WTC11 (cell line): ENCODE measurements around the gene AK9. TPM values are rescaled to one million over a fixed set of nuclear protein-coding genes. Genes with fewer than 3 reads are reported as not detected.

Experiments used
- ATAC-seq: fragments of 200-7000 bp; cut with Tn5 transposase; 2 replicates; pipeline ENCODE4 v1.10.0; 2021; ENCODE audit warnings: mild to moderate bottlenecking, moderate library complexity
- CTCF ChIA-PET: fragments of 300-600 bp; sonication (Branson Sonifier 250); formaldehyde crosslinking; loops from one replicate; lab custom pipeline; 2021; ENCODE audit warnings: antibody characterized with exemption; lab: Charles Lee
- POLR2A ChIA-PET: fragments of 350-600 bp; sonication (Branson Sonifier 250); formaldehyde crosslinking; loops from one replicate; lab custom pipeline; 2021; ENCODE audit warnings: antibody characterized with exemption; lab: Charles Lee
- DNase-seq: peaks from one replicate; pipeline ENCODE4 v3.0.0; 2021; ENCODE audit warnings: low spot score
- H3K27ac Mint-ChIP-seq: 2 replicates; pipeline ENCODE4 v1.8.0; 2021; ENCODE audit warnings: mixed read lengths
- H3K27me3 Mint-ChIP-seq: 2 replicates; pipeline ENCODE4 v1.8.0; 2021; ENCODE audit warnings: low read depth, mild to moderate bottlenecking, moderate library complexity, mixed read lengths
- H3K36me3 Mint-ChIP-seq: 2 replicates; pipeline ENCODE4 v1.8.0; 2021; ENCODE audit warnings: mixed read lengths
- H3K4me1 Mint-ChIP-seq: 2 replicates; pipeline ENCODE4 v1.8.0; 2022; ENCODE audit warnings: mixed read lengths
- H3K4me3 Mint-ChIP-seq: 2 replicates; pipeline ENCODE4 v1.8.0; 2021; ENCODE audit warnings: mild to moderate bottlenecking, moderate library complexity, mixed read lengths
- H3K9me3 Mint-ChIP-seq: 2 replicates; pipeline ENCODE4 v1.8.0; 2021; ENCODE audit warnings: mixed read lengths
- ESRRA ChIP-seq: sonication (generic); formaldehyde crosslinking; IDR thresholded peaks from 2 replicates; pipeline ENCODE4 v1.8.1; 2022; ENCODE audit warnings: mild to moderate bottlenecking, missing genetic modification reagents, borderline replicate concordance
- FOXP1 ChIP-seq: sonication (generic); formaldehyde crosslinking; IDR thresholded peaks from 2 replicates; pipeline ENCODE4 v1.8.0; 2022; ENCODE audit warnings: missing genetic modification reagents, mild to moderate bottlenecking, moderate library complexity, borderline replicate concordance
- GABPB1 ChIP-seq: sonication (generic); formaldehyde crosslinking; IDR thresholded peaks from 2 replicates; pipeline ENCODE4 v1.8.1; 2023; ENCODE audit warnings: mild to moderate bottlenecking, missing genetic modification reagents
- HMGA2 ChIP-seq: fragments of 250-450 bp; sonication (Bioruptor Pico); IDR thresholded peaks from 2 replicates; pipeline ENCODE4 v1.4.0; 2021; ENCODE audit warnings: mild to moderate bottlenecking, moderate library complexity
- JUN ChIP-seq: sonication (generic); formaldehyde crosslinking; IDR thresholded peaks from 2 replicates; pipeline ENCODE4 v1.8.0; 2023; ENCODE audit warnings: mild to moderate bottlenecking, missing genetic modification reagents
- MXD4 ChIP-seq: fragments of 250-450 bp; sonication (Bioruptor Pico); IDR thresholded peaks from 2 replicates; pipeline ENCODE4 v1.8.0; 2021; ENCODE audit warnings: mild to moderate bottlenecking, moderate library complexity, borderline replicate concordance
- NFYB ChIP-seq: sonication (generic); formaldehyde crosslinking; conservative IDR thresholded peaks from 2 replicates; pipeline ENCODE4 v1.8.0; 2022; ENCODE audit warnings: low read depth, missing genetic modification reagents
- RELA ChIP-seq: sonication (generic); formaldehyde crosslinking; IDR thresholded peaks from 2 replicates; pipeline ENCODE4 v1.8.1; 2022; ENCODE audit warnings: missing genetic modification reagents, mild to moderate bottlenecking, borderline replicate concordance
- SMAD4 ChIP-seq: sonication (generic); formaldehyde crosslinking; IDR thresholded peaks from 2 replicates; pipeline ENCODE4 v1.8.0; 2022; ENCODE audit warnings: mild to moderate bottlenecking, missing genetic modification reagents
- SP1 ChIP-seq: sonication (generic); formaldehyde crosslinking; conservative IDR thresholded peaks from 2 replicates; pipeline ENCODE4 v1.8.1; 2022; ENCODE audit warnings: missing genetic modification reagents
- TCF7 ChIP-seq: sonication (generic); formaldehyde crosslinking; IDR thresholded peaks from 2 replicates; pipeline ENCODE4 v1.8.0; 2022; ENCODE audit warnings: mild to moderate bottlenecking, low read depth, missing genetic modification reagents, moderate library complexity
- TEAD1 ChIP-seq: sonication (generic); formaldehyde crosslinking; IDR thresholded peaks from 2 replicates; pipeline ENCODE4 v1.8.0; 2022; ENCODE audit warnings: mild to moderate bottlenecking, missing genetic modification reagents
- ZBTB21 ChIP-seq: sonication (generic); formaldehyde crosslinking; IDR thresholded peaks from 2 replicates; pipeline ENCODE4 v1.8.1; 2023; ENCODE audit warnings: mild to moderate bottlenecking, missing genetic modification reagents, borderline replicate concordance
- ZNF121 ChIP-seq: sonication (generic); formaldehyde crosslinking; IDR thresholded peaks from 2 replicates; pipeline ENCODE4 v1.8.0; 2023; ENCODE audit warnings: missing genetic modification reagents
- ZNF138 ChIP-seq: sonication (generic); formaldehyde crosslinking; conservative IDR thresholded peaks from 2 replicates; pipeline ENCODE4 v1.8.1; 2022; ENCODE audit warnings: mild to moderate bottlenecking, moderate library complexity, missing genetic modification reagents
- ZNF317 ChIP-seq: sonication (generic); formaldehyde crosslinking; IDR thresholded peaks from 2 replicates; pipeline ENCODE4 v1.8.1; 2023; ENCODE audit warnings: low read depth, mild to moderate bottlenecking, moderate library complexity, missing genetic modification reagents, borderline replicate concordance
- total RNA-seq: library from RNA; stranded (reverse); gene quantifications from 3 replicates; pipeline ENCODE4 v1.2.3, GENCODE V29; 2021
- TF ChIP-seq, protein P1 (sequence below): sonication (generic); formaldehyde crosslinking; IDR thresholded peaks from 2 replicates; pipeline ENCODE4 v1.8.0; 2022; ENCODE audit warnings: missing genetic modification reagents
- TF ChIP-seq, protein P2 (sequence below): sonication (generic); formaldehyde crosslinking; conservative IDR thresholded peaks from 2 replicates; pipeline ENCODE4 v1.8.1; 2023; ENCODE audit warnings: mild to moderate bottlenecking, low read depth, missing genetic modification reagents, moderate library complexity
- TF ChIP-seq, protein P3 (sequence below): fragments of 250-450 bp; sonication (Bioruptor Pico); IDR thresholded peaks from 2 replicates; pipeline ENCODE4 v1.8.0; 2021; ENCODE audit warnings: mild to moderate bottlenecking
- TF ChIP-seq, protein P4 (sequence below): sonication (generic); formaldehyde crosslinking; IDR thresholded peaks from 2 replicates; pipeline ENCODE4 v1.8.1; 2022; ENCODE audit warnings: mild to moderate bottlenecking, missing genetic modification reagents, moderate library complexity, borderline replicate concordance
- TF ChIP-seq, protein P5 (sequence below): sonication (generic); formaldehyde crosslinking; IDR thresholded peaks from 2 replicates; pipeline ENCODE4 v1.8.1; 2023; ENCODE audit warnings: mild to moderate bottlenecking, missing genetic modification reagents, moderate library complexity
- TF ChIP-seq, protein P6 (sequence below): fragments of 250-450 bp; sonication (Bioruptor Pico); IDR thresholded peaks from 2 replicates; pipeline ENCODE4 v1.9.0; 2021; ENCODE audit warnings: moderate library complexity, mild to moderate bottlenecking, inconsistent platforms, borderline replicate concordance

The AK9 gene
- total RNA-seq, 1 experiment from 2014 or later: 3.7 TPM

DNA sequence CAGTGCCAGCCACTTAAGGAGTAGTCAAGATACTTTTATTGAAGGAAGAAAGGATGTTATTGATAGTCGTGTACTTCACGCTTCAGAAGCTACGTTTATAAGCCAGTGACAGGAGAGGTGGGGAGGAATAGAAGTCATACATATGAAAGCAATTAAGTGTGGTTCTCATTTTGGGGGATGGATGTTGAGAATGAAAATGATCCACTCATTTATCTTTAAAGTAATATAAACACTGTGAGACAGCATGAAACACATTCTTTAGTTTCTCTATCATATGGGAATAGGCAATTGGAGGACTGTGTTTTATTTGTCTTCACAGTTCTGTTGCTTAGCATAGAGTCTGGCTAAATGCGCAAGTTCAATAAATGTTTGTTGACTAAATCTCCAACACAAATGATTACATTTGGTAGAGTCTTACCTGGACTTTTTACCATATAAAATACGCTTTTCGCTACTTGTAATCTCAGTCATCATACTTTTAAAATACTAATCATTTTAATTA is 35.2 kb downstream of the AK9 start (continued):
- TF ChIP-seq, protein P1, sequence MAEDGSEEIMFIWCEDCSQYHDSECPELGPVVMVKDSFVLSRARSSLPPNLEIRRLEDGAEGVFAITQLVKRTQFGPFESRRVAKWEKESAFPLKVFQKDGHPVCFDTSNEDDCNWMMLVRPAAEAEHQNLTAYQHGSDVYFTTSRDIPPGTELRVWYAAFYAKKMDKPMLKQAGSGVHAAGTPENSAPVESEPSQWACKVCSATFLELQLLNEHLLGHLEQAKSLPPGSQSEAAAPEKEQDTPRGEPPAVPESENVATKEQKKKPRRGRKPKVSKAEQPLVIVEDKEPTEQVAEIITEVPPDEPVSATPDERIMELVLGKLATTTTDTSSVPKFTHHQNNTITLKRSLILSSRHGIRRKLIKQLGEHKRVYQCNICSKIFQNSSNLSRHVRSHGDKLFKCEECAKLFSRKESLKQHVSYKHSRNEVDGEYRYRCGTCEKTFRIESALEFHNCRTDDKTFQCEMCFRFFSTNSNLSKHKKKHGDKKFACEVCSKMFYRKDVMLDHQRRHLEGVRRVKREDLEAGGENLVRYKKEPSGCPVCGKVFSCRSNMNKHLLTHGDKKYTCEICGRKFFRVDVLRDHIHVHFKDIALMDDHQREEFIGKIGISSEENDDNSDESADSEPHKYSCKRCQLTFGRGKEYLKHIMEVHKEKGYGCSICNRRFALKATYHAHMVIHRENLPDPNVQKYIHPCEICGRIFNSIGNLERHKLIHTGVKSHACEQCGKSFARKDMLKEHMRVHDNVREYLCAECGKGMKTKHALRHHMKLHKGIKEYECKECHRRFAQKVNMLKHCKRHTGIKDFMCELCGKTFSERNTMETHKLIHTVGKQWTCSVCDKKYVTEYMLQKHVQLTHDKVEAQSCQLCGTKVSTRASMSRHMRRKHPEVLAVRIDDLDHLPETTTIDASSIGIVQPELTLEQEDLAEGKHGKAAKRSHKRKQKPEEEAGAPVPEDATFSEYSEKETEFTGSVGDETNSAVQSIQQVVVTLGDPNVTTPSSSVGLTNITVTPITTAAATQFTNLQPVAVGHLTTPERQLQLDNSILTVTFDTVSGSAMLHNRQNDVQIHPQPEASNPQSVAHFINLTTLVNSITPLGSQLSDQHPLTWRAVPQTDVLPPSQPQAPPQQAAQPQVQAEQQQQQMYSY (CRISPR knock-in tag): no peak
- TF ChIP-seq, protein P2, sequence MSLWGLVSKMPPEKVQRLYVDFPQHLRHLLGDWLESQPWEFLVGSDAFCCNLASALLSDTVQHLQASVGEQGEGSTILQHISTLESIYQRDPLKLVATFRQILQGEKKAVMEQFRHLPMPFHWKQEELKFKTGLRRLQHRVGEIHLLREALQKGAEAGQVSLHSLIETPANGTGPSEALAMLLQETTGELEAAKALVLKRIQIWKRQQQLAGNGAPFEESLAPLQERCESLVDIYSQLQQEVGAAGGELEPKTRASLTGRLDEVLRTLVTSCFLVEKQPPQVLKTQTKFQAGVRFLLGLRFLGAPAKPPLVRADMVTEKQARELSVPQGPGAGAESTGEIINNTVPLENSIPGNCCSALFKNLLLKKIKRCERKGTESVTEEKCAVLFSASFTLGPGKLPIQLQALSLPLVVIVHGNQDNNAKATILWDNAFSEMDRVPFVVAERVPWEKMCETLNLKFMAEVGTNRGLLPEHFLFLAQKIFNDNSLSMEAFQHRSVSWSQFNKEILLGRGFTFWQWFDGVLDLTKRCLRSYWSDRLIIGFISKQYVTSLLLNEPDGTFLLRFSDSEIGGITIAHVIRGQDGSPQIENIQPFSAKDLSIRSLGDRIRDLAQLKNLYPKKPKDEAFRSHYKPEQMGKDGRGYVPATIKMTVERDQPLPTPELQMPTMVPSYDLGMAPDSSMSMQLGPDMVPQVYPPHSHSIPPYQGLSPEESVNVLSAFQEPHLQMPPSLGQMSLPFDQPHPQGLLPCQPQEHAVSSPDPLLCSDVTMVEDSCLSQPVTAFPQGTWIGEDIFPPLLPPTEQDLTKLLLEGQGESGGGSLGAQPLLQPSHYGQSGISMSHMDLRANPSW (CRISPR knock-in tag): no peak
- TF ChIP-seq ZBTB21 (CRISPR knock-in tag) (no peak), GABPB1 (no peak), NFYB (CRISPR knock-in tag) (no peak), TEAD1 (no peak), JUN (CRISPR knock-in tag) (no peak), RELA (CRISPR knock-in tag) (no peak), ESRRA (no peak)
- TF ChIP-seq, protein P3, sequence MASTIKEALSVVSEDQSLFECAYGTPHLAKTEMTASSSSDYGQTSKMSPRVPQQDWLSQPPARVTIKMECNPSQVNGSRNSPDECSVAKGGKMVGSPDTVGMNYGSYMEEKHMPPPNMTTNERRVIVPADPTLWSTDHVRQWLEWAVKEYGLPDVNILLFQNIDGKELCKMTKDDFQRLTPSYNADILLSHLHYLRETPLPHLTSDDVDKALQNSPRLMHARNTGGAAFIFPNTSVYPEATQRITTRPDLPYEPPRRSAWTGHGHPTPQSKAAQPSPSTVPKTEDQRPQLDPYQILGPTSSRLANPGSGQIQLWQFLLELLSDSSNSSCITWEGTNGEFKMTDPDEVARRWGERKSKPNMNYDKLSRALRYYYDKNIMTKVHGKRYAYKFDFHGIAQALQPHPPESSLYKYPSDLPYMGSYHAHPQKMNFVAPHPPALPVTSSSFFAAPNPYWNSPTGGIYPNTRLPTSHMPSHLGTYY (CRISPR knock-in tag): no peak
- TF ChIP-seq, protein P4, sequence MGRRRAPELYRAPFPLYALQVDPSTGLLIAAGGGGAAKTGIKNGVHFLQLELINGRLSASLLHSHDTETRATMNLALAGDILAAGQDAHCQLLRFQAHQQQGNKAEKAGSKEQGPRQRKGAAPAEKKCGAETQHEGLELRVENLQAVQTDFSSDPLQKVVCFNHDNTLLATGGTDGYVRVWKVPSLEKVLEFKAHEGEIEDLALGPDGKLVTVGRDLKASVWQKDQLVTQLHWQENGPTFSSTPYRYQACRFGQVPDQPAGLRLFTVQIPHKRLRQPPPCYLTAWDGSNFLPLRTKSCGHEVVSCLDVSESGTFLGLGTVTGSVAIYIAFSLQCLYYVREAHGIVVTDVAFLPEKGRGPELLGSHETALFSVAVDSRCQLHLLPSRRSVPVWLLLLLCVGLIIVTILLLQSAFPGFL (CRISPR knock-in tag): no peak

DNA sequence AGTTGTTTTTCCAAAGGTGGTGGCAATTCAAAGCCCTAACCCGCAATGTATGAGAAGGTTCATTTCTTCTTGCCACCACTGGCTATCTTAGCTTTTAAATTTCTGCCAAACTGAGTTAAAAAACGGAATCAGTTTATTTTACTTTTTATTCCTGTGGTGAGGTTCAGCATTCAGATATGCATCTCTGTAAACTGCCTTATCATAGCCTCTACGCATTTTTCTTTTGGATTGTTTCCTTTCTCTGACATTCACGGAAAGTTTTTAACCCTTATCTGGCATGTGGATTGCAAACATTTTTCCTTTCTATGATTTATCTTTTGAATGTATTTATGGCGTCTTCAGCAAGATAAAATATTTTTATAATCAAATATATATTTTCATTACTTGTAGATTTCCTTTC is 37.7 kb downstream of the AK9 start:
- Mint-ChIP-seq H3K4me3 (no peak overlapping the region), H3K4me1 (no peaks in the 10 kb centered on the region), H3K9me3 (no peaks in the 10 kb centered on the region), H3K36me3 (no peaks in the 10 kb centered on the region), H3K27ac (no peak overlapping the region), H3K27me3 (no peaks in the 10 kb centered on the region; the same call in none of the 2 replicates)
- DNase-seq (no peak), ATAC-seq (no peak)
- CTCF ChIA-PET: no interaction called here
- POLR2A ChIA-PET: no interaction called here
- TF ChIP-seq, protein P3 (CRISPR knock-in tag): no peak
- no peak for TF ChIP-seq ZNF317 (CRISPR knock-in tag)
- TF ChIP-seq FOXP1 (CRISPR knock-in tag): no peak
- TF ChIP-seq, protein P2 (CRISPR knock-in tag): no peak
- TF ChIP-seq HMGA2: no peak
- TF ChIP-seq, protein P5, sequence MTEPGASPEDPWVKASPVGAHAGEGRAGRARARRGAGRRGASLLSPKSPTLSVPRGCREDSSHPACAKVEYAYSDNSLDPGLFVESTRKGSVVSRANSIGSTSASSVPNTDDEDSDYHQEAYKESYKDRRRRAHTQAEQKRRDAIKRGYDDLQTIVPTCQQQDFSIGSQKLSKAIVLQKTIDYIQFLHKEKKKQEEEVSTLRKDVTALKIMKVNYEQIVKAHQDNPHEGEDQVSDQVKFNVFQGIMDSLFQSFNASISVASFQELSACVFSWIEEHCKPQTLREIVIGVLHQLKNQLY (CRISPR knock-in tag): no peak
- TF ChIP-seq ZNF138 (CRISPR knock-in tag): no peak
- no peak for TF ChIP-seq TEAD1
- TF ChIP-seq SMAD4 (CRISPR knock-in tag): no peak
- TF ChIP-seq, protein P6, sequence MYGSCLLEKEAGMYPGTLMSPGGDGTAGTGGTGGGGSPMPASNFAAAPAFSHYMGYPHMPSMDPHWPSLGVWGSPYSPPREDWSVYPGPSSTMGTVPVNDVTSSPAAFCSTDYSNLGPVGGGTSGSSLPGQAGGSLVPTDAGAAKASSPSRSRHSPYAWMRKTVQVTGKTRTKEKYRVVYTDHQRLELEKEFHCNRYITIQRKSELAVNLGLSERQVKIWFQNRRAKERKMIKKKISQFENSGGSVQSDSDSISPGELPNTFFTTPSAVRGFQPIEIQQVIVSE: no peak
- no peak for TF ChIP-seq ZNF121 (CRISPR knock-in tag)
- TF ChIP-seq SP1 (CRISPR knock-in tag): no peak
- no peak for TF ChIP-seq TCF7 (CRISPR knock-in tag)
- TF ChIP-seq MXD4 (CRISPR knock-in tag): no peak
